HG03103 (cell line): Measurements from ENCODE around the gene TMEM8B.

Experiments
- ATAC-seq: cut with Tn5 transposase; IDR thresholded peaks from one replicate; pipeline ENCODE4 v1.9.1; 2021; ENCODE audit warnings: low read depth; ENCODE audit not compliant: unreplicated experiment

TMEM8B gene, protein sequence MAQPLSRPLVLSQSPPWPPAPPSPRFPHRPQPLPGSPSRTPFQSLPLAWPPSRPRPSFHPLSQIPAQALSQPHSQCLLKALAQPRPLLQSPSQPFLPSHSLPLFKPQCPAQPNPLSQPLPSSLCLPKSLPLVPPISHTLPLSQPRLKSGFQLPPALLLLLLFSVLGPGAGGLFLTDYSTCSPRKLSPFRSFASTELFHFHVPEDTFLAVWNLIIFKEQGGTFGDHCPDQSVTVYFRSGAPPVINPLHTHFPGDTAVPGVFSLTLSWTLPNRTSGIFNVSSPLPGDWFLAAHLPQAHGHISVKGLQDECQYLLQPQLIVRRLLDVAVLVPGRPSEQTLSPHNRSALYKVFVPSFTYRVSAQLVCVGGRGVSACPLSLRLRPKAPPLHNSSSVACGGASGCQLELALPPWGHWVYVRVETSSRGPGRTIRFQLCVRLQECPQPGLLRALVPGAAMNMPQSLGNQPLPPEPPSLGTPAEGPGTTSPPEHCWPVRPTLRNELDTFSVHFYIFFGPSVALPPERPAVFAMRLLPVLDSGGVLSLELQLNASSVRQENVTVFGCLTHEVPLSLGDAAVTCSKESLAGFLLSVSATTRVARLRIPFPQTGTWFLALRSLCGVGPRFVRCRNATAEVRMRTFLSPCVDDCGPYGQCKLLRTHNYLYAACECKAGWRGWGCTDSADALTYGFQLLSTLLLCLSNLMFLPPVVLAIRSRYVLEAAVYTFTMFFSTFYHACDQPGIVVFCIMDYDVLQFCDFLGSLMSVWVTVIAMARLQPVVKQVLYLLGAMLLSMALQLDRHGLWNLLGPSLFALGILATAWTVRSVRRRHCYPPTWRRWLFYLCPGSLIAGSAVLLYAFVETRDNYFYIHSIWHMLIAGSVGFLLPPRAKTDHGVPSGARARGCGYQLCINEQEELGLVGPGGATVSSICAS

DNA sequence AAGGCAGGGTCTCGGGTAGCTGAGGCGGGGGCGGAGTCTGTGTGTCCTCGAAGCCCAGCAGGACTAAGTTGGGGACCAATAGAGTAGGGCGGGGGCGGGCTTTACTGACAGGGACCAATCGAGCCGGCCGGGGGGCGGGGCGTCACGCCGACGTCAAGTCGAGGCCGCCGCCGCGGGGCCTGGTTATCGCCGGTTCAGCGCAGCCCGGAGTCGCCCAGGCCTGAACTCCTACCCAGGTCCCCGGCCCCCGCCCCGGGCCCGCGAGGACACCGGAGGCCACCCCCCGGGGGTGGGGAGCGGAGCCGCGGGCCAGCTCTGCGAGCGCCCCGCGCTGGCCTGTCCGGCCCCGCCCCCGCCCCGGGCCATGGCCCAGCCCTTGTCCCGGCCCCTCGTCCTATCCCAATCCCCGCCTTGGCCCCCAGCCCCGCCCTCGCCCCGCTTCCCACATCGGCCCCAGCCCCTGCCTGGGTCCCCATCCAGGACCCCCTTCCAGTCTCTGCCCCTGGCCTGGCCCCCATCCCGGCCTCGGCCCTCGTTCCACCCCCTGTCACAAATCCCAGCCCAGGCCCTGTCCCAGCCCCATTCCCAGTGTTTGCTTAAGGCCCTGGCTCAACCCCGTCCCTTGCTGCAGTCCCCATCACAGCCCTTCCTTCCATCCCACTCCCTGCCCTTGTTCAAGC lies at the start of gene TMEM8B:
Gene TMEM8B, plus strand, starts transcription at position 145 of the 680 bp plus-strand sequence. Its CDS starts 220 bp downstream, at position 365.
- peak; percentile 71 for ATAC-seq

DNA sequence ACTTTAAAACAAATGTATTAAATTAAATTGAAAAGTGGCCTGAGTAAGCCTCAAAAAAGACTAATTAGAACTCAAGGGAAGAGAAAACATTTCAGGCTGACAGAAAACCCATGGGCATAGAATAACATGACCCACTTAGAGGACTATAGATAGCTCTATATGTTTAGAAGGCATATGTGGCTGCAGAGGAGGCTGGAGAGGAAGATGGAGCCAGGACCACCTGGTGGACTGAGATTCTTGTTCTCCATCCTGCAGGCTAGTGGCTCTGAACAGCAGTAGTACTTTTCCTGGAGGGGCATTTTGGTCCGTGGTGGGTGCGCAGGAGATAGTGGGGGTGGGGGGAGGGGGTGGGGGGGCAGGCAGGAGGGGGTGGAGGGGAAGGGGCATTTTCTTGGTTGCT lies 48.0 kb upstream of the TMEM8B start:
- ATAC-seq: no peak

DNA sequence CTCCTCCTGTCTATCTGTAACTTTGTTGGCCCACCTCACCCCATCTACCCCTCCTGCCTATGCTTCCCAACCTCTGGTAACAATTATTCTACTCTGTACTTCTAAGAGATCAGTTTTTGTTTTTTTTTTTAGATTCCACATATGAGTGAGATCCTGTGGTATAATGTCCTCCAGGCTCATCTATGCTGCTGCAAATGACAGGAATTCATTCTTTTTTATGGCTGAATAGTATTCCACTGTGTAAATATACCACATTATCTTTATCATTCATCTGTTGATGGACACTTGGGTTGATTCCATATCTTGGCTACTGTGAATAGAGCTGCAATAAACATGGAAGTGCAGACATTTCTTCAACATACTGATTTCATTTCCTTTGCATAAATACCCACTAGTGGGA lies 45.6 kb upstream of the TMEM8B start:
- ATAC-seq: no peak

DNA sequence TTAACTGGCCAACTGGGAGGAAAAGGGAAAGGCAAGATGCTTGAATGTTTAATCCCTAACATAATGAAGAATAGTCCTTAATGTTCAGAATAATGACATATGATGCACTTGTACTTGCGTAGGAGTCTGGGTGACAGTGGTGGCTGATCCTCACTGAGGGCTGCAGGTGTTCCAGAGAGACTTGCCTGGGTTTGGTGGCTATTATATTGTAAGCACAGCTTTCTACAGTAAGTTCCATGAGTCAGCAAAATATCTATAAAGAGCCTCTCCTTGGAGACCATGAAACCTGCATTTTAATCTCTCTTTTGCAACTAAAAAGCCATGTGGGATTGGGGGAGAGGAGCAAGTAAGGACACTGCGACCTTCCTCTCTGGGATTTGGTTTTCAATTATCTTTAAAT lies 39.5 kb upstream of the TMEM8B start:
- ATAC-seq: no peak

DNA sequence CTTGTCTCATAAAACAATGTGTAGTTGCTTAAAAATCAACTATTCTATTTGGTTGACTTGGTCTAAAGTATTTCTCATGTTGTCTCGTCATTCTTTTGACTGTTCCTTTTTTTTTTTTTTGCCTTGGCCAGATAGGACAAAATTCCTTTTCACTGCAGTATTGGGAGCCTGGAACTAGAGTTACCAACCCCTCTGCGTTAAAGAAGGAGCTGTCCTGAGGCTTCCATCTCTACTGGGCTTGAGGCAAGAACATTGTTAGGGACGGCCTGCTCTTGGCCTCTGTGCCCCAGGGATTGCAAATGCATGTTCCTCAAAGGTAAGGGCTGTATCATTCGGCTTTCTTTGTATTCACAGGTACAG lies 39.0 kb upstream of the TMEM8B start:
- ATAC-seq: no peak

DNA sequence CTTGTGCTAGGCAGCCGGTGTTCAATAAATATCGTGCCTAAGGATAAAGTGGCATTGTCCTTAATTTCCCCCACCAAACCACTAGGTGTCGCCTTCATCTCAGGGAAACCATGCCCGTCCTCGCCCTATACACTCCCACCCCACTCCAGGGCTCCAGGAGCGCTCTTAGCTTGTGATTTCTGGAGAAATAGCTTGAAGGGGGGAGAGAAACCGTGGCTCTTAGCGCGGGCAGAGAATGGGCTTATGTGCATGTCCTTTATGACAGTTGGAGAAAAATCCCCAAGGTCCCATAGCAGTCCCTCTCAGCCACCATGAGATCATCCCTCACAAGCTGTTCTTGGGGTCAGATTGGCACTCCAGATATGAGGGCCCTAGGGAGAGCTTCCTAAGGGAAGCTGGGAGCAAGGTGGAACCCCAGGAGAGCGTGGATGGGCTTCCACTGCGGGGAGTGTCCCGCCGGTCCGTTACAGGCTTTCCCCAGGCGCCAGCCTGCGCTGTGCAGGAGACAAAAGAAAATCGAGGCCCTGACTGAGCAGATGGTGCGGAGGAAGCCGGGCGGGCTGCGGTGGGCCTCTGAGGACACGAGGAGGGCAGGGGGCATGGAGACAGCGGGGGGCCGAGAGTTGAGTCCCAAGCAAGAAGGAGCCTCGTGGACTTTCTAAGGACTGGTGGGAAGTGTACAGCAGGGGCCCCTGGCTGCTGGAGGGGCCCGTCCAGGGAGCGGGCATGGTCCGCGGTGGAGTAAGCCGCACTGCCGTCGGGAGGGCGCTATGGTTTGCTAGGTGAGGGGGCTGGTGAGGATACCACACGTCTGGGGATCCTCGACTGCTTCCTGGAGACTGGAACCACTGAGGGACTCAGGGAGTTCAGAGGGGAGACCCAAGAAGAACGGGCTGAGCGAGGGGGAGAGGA lies 38.4 kb upstream of the TMEM8B start:
- no peak for ATAC-seq

DNA sequence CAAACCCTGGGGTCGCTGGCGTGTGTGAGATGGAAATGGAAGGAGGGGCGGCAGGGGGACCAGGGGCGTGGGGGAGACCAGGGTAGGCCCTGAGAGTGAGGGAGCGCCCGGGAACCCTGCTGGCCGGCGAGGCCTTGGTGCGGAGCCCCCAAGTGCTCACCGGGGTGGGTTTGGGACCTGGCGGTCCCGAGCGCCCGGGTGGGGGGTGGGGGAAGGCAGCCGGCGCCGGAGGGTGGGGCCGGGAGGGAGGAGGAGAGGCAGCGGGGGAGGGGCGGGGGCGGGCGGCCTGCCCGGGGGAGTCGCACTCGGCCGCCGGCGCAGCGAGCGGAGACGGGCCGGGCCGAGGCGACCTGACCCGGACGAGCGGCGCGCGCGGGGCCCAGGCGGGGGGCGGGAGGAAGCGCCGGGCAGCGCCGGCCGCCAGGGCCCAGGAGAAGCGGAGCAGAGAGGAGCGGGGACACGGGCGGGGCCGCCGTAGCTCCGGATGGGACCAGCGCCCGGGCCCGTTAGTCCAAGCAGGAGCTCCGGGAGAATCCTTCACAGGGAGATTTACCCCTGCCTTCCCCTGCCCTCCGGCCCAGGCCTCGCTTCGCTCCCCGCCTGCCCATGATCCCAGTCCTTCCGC lies 37.6 kb upstream of the TMEM8B start, which contains the start of gene NPR2:
Gene NPR2, plus strand, starts transcription at position 295 of the 625 bp plus-strand sequence. CDS start 818 bp downstream, outside the sequence.
- no peak for ATAC-seq

DNA sequence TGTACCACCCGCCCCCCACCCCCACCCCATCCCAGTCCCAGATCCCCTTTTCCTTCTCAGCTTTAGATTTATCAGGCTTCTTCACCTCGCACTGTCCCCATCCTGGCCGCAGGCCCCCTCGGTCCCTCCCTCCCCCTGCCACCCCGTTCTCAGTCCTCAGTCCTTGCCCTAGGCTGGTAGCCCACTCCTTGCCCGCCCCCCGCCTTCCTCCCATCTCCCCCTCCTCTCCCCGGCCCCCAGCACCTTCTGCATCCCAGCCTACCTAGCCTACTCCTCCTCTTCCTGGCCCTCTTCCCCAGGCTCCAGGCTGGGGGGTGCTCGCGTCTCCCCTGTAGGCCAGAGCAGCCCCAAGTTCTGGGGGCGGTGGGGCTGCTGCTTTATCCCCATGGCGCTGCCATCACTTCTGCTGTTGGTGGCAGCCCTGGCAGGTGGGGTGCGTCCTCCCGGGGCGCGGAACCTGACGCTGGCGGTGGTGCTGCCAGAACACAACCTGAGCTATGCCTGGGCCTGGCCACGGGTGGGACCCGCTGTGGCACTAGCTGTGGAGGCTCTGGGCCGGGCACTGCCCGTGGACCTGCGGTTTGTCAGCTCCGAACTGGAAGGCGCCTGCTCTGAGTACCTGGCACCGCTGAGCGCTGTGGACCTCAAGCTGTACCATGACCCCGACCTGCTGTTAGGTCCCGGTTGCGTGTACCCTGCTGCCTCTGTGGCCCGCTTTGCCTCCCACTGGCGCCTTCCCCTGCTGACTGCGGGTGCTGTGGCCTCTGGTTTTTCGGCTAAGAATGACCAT lies 36.8 kb upstream of the TMEM8B start:
- ATAC-seq: no peak

DNA sequence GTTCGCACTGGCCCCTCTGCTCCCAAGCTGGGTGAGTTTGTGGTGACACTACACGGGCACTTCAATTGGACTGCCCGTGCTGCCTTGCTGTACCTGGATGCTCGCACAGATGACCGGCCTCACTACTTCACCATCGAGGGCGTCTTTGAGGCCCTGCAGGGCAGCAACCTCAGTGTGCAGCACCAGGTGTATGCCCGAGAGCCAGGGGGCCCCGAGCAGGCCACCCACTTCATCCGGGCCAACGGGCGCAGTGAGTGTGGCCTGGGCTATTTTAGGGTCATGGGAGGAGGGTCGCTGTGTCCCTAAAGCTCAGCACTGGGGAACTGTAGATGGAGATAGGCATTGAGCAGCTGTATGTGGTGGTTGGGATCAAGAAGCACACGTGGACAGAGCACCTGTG lies 36.2 kb upstream of the TMEM8B start:
- no peak for ATAC-seq

DNA sequence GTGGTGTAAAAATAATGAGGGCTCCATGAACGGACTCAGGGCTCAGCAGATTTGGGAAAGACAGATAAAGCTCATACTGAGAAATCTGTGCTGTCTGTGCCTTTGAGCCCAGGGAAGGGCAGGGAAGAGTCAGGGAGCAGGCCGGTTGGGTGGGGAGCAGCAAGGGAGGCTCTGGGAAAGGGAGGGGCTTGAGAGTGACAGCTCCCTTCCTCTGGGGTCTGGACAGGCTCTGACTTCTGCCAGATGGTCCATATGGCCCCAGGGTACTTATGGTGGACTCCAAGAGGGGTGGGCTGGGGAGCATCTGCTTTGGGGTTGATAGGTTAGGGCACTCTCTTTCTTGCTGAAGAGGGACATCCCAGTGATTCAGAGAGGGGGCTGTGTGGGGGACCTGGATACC lies 35.6 kb upstream of the TMEM8B start:
- no peak for ATAC-seq

DNA sequence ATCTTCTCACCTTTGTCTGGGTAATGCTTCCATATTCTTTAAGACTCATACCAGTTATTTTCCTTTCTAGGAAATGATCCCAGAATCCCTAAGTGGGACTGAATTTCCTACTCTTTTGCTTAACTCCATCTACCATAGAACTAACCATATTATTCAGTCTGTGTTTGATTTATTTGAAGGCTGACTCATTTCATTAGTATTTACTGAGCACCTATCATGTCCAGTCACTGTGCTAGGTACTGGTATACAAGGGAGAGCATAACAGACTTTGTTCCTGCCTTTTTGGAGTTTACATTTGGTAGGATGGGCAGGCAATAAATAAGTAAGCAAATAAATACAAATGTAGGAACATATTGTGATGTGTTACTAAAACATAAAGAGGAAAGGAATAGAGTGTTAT lies 33.3 kb upstream of the TMEM8B start:
- ATAC-seq: no peak

DNA sequence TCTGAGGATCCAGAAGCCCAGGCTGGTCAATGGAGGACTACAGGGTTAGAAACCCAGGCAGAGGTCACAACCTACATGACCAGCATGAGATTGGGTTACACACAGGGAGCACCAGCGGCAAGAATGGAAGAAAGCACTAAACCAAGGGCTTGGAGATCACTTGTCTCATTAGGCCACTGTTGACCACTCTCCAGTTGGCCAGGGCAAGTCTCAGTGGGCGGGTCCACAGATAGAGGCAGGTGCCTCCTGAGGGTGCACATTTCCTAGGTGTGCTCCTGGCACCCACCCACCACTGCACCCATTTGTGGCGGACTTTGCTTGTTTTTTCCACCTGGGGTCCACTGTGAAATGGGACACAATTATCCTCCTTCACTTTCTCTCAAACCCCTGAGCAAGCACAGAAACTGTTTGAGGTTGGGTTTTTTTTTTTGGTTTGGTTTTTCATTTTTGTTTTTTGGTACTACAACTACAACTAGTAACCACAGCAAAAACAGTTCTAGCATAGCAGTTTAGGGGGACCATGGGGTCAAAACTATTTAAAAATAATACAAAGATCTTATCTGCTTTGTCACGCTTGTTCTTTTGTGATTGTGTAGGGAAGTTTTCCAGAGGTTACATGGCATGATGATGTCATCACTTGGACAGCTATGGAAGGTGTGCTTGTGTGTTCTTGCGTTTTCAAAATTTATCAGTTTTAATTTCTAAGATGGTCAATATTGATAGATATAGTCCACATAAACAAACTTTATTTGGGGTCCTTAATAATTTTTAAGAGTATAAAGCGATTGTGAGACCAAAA lies 31.5 kb upstream of the TMEM8B start:
- no peak for ATAC-seq

DNA sequence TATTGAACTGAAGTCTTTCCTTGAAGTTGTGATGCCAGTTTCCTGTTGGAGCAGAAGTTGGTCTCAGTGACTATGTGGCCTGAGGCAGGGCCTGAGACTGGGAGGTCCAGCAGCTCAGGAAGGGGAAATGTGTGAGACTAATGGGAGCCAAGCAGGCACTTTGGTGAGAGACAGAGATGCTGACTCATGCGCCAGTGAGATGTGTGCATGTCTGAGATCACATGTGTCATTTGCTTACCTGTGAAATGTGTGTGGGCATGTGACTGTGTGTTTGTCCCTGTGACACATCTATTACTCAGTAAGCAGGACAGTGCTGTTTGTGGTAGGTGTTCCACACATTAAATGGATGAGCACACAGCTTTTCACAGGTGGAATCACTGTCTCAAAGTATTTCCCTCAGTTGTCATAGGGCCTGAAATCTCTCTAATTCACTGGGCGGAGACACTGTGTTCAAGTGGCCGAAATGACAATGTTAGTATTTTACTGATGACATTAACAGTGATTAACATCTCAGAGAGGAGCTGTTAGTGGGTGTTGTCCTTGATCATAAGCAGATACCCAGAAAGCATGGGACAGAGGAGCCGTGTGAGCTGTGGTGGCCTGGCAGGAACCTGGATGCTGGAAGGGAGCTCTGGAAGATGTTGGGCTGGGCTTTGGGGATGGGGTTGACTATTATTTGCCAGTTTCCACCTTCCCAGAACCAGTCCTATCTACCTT lies 30.2 kb upstream of the TMEM8B start:
- no peak for ATAC-seq

DNA sequence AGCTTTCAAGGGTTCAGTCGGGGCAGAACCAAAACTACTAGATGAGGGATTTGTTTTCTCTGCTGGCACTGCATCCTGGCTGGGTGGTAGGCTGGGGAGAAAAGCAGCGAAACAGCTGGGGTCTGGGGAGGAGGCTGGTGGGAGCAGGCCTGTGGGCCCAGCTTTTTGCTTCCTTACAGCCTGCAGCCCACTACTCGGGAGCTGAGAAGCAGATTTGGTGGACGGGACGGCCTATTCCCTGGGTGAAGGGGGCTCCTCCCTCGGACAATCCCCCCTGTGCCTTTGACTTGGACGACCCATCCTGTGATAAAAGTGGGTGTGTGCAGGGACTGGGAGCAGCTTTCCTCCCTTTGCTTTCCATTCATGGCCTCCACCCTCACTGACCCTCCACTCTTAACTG lies 28.5 kb upstream of the TMEM8B start:
- no peak for ATAC-seq

DNA sequence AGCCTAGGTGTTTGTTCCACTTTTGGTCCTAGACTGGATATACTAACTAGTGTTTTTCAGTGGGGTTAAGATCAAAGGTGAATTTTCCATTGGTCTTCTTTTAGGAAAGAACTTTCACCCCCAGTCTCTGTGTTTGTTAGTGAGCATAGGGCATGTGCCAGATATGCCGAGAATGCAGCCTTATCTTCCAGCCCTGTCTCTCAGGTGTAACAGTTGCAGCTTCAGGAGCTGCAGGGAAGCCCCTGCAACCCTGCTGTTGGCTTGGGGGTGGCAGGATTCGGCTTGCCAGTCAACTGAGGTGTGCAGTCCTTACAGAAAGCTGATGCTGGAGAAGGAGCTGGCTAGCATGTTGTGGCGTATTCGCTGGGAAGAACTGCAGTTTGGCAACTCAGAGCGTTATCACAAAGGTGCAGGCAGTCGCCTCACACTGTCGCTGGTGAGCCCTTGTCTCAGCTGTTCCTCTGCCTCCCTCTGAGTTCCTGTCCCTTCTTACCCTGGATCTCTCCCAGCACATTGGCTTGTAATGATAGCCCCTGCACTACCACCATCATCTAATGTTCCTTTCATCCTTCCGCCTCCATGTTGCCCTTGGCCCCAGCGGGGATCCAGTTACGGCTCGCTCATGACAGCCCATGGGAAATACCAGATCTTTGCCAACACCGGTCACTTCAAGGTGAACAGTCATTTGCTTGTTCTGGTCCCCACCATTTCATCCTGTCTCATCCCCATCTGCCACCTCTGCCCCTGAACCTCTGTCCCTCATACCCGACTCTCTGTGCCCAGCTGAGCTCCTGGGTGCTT lies 27.5 kb upstream of the TMEM8B start:
- no peak for ATAC-seq

DNA sequence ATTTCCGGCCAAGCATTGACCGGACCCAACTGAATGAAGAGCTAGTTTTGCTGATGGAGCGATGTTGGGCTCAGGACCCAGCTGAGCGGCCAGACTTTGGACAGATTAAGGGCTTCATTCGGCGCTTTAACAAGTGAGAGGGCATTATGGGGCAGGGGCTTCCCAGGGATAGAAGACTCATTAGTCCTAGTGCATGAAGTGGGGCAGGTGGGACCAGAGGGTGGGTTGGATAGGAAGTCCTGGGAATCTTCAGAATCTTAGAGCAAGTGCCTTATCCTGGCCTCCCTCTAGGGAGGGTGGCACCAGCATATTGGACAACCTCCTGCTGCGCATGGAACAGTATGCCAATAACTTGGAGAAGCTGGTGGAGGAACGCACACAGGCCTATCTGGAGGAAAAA lies 22.9 kb upstream of the TMEM8B start:
- ATAC-seq: no peak

DNA sequence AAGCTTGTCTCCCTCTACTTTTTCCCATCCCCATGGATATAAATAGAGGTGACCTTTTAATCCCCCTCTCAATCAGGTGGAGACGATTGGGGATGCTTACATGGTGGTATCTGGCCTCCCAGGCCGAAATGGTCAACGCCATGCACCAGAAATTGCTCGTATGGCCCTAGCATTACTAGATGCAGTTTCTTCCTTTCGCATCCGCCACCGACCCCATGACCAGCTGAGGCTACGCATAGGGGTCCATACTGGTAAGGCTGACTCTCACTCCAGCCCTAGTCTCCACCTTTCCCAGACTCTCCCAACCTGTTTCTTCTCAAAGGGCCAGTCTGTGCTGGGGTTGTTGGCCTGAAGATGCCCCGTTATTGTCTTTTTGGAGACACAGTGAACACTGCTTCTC lies 20.6 kb upstream of the TMEM8B start:
- ATAC-seq: no peak
